B cell (primary cell): ENCODE results near the gene NIPAL3. TPM values are rescaled to one million over a fixed set of nuclear protein-coding genes. Genes with fewer than 3 reads are reported as not detected.

Source experiments
- ATAC-seq: fragments of 200-7000 bp; cut with Tn5 transposase; one replicate; pipeline ENCODE4 v1.10.0; 2021; ENCODE audit warnings: low read depth, mild to moderate bottlenecking, moderate number of reproducible peaks, moderate library complexity
- CTCF ChIA-PET: fragments of 350-600 bp; sonication (Branson Sonifier 250); formaldehyde crosslinking; loops from one replicate; lab custom pipeline; 2021; ENCODE audit warnings: antibody characterized with exemption, inconsistent platforms; lab: Charles Lee
- POLR2A ChIA-PET: fragments of 350-600 bp; sonication (Branson Sonifier 250); formaldehyde crosslinking; loops from one replicate; lab custom pipeline; 2021; ENCODE audit warnings: antibody characterized with exemption; lab: Charles Lee
- DNase-seq: peaks from one replicate; pipeline ENCODE4 v3.0.0; 2013
- H2AFZ ChIP-seq: 2 replicates; pipeline ENCODE4 v1.6.1; 2012; ENCODE audit warnings: mild to moderate bottlenecking, low read depth, low read length; ENCODE audit not compliant: insufficient read depth, poor library complexity, severe bottlenecking
- H3K27ac ChIP-seq, 2 donors: 1 replicate in 1 of 2; 2 replicates in 1 of 2; pipeline ENCODE4 v1.5.1; 2012 to 2013; ENCODE audit warnings: low read length in 2 of 2, mild to moderate bottlenecking in 2 of 2, moderate library complexity in 1 of 2
- H3K27me3 ChIP-seq, 4 experiments: fragments of 200-600 bp in 1 of 4; sonication (generic) in 1 of 4; replicated peaks in 1 of 4; 1 replicate in 2 of 4; 2 replicates in 2 of 4; pipeline versions ENCODE4 v1.6.1 to v1.7.0; 2013 to 2016; ENCODE audit warnings: low read length in 3 of 4, mild to moderate bottlenecking in 2 of 4, mixed read lengths in 1 of 4, moderate library complexity in 1 of 4; ENCODE audit not compliant: insufficient read depth in 4 of 4, control insufficient read depth in 3 of 4; ENCODE audit errors: control extremely low read depth in 1 of 4
- H3K36me3 ChIP-seq, 2 experiments: replicated peaks in 1 of 2; 1 replicate in 1 of 2; 2 replicates in 1 of 2; pipeline versions ENCODE4 v1.6.1 to v1.7.1; 2013; ENCODE audit warnings: low read length in 1 of 2; ENCODE audit not compliant: insufficient read depth in 2 of 2, control insufficient read depth in 1 of 2; ENCODE audit errors: control extremely low read depth in 1 of 2, extremely low read depth in 1 of 2
- H3K4me1 ChIP-seq, 2 donors: fragments of 200-600 bp in 1 of 2; sonication (generic) in 1 of 2; 1 replicate in 1 of 2; 2 replicates in 1 of 2; pipeline versions ENCODE4 v1.5.1 to v1.6.1; 2013 to 2017; ENCODE audit warnings: low read length in 2 of 2; ENCODE audit not compliant: control insufficient read depth in 2 of 2, insufficient read depth in 2 of 2
- H3K4me2 ChIP-seq: replicated peaks from 2 replicates; pipeline ENCODE3; 2012; ENCODE audit warnings: mild to moderate bottlenecking, low read depth, low read length; ENCODE audit not compliant: poor library complexity, severe bottlenecking
- H3K4me3 ChIP-seq, 5 experiments: fragments of 200-600 bp in 1 of 5; sonication (generic) in 1 of 5; 1 replicate in 3 of 5; 2 replicates in 2 of 5; pipeline versions ENCODE4 v1.5.1 to v1.7.0; 2011 to 2016; ENCODE audit warnings: low read length in 4 of 5, mild to moderate bottlenecking in 4 of 5, low read depth in 2 of 5, control low read depth in 1 of 5, moderate library complexity in 1 of 5; ENCODE audit not compliant: insufficient read depth in 1 of 5; ENCODE audit errors: control extremely low read depth in 1 of 5, extremely low read depth in 1 of 5
- H3K79me2 ChIP-seq: fragments of 200-600 bp; sonication (generic); one replicate; pipeline ENCODE4 v1.6.0; 2016; ENCODE audit warnings: low read length; ENCODE audit not compliant: control insufficient read depth, insufficient read depth
- H3K9ac ChIP-seq: fragments of 200-600 bp; sonication (generic); 2 replicates; pipeline ENCODE4 v1.6.1; 2017; ENCODE audit warnings: mild to moderate bottlenecking, low read length, moderate library complexity
- H3K9me3 ChIP-seq, 3 donors: one replicate each; pipeline versions ENCODE4 v1.6.1 to v1.7.1; 2013; ENCODE audit warnings: low read length in 2 of 3; ENCODE audit not compliant: control insufficient read depth in 2 of 3, insufficient read depth in 1 of 3; ENCODE audit errors: control extremely low read depth in 1 of 3
- H4K20me1 ChIP-seq: 2 replicates; pipeline ENCODE4 v1.6.0; 2012; ENCODE audit warnings: mild to moderate bottlenecking, low read length; ENCODE audit not compliant: insufficient read depth, control insufficient read depth, poor library complexity, severe bottlenecking
- H3K27ac Mint-ChIP-seq: one replicate; pipeline ENCODE4 v1.8.0; 2021; ENCODE audit warnings: mixed read lengths
- H3K27me3 Mint-ChIP-seq: one replicate; pipeline ENCODE4 v1.8.0; 2021; ENCODE audit warnings: mixed read lengths
- H3K4me1 Mint-ChIP-seq: one replicate; pipeline ENCODE4 v1.8.0; 2021; ENCODE audit warnings: mixed read lengths
- H3K4me3 Mint-ChIP-seq: one replicate; pipeline ENCODE4 v1.8.0; 2021; ENCODE audit warnings: mixed read lengths
- H3K9me3 Mint-ChIP-seq: one replicate; pipeline ENCODE4 v1.8.0; 2022; ENCODE audit warnings: mixed read lengths; ENCODE audit not compliant: insufficient read depth
- CTCF ChIP-seq: fragments of 200-600 bp; IDR thresholded peaks from one replicate; pipeline ENCODE4 v1.8.0; 2022; ENCODE audit warnings: antibody characterized with exemption, mild to moderate bottlenecking
- EZH2 ChIP-seq: IDR thresholded peaks from 2 replicates; pipeline ENCODE4 v1.6.1; 2012; ENCODE audit warnings: borderline replicate concordance, low read depth, mild to moderate bottlenecking, moderate library complexity, low read length; ENCODE audit not compliant: insufficient read depth, poor library complexity, severe bottlenecking
- WGBS: methylation state at CpG from one replicate; pipeline ENCODE4 v1.1.5; 2013; ENCODE audit warnings: missing lambda C conversion rate; ENCODE audit not compliant: insufficient coverage; 5-methylcytosine and 5-hydroxymethylcytosine counted together
- intact Hi-C: fragments of 100-400 bp; cut with micrococcal nuclease; formaldehyde crosslinking; loops from one replicate; pipeline ENCODE4 v1.10.0; 2022
- polyA plus RNA-seq: library from polyadenylated mRNA; depleted of rRNA; stranded (reverse); fragments of >200 nt; gene quantifications from 2 replicates; pipeline ENCODE4 v1.2.3, GENCODE V29; 2012
- total RNA-seq, 2 donors: library from RNA; stranded (reverse); fragments of 120-200 nt in 1 of 2; gene quantifications; 1 replicate in 1 of 2; 2 replicates in 1 of 2; pipeline versions ENCODE4 v1.2.3 to v1.2.4, GENCODE V29; 2013 to 2022

NIPAL3 gene
- total and polyA plus RNA-seq, 2 donors (not counting 1 experiment from before 2014, with no cell fraction given): 23.8 to 31.6 TPM

- Histone ChIP-seq H4K20me1 (no peaks in the 10 kb centered on the region), H3K4me3 (no peak overlapping the region), H3K79me2 (no peaks in the 10 kb centered on the region), H3K9me3 (no peaks in the 10 kb centered on the region), H2AFZ (no peak overlapping the region), H3K9ac (no peak overlapping the region), H3K4me2 (no peak overlapping the region), H3K27ac (no peak overlapping the region), H3K27me3 (no peaks in the 10 kb centered on the region), H3K36me3 (peaks cover 12 to 87% of the 10 kb centered on the region in 2 experiments), H3K4me1 (no peaks in the 10 kb centered on the region)
- TF ChIP-seq CTCF (no peak), EZH2 (no peak)
- no peak overlapping the region for H3K27ac Mint-ChIP-seq
- no peak for DNase-seq
- no peaks in the 10 kb centered on the region for H3K9me3 Mint-ChIP-seq
- 94% methylated on average over 4 of the region's 5 CpGs for WGBS
- ChIA-PET POLR2A (no interaction called here), CTCF (interaction anchor here (1.5 kb wide), 1 partner anchor 12 kb away, joined by 3 read pairs; no protein-coding TSS in a partner anchor)
- no peaks in the 10 kb centered on the region for H3K27me3 Mint-ChIP-seq
- no peak for ATAC-seq
- intact Hi-C loops: no loop called here
- no peak overlapping the region for H3K4me3 Mint-ChIP-seq
- no peaks in the 10 kb centered on the region for H3K4me1 Mint-ChIP-seq
Observed at GRCh38 chr1:24454673-24455072, 39.1 kb downstream of the NIPAL3 start.

- Histone ChIP-seq H3K27me3 (no peaks in the 10 kb centered on the region), H3K27ac (no peak overlapping the region), H3K4me3 (no peak overlapping the region), H3K4me1 (no peaks in the 10 kb centered on the region), H3K36me3 (peaks cover 9 to 87% of the 10 kb centered on the region in 2 experiments), H4K20me1 (no peaks in the 10 kb centered on the region), H3K79me2 (no peaks in the 10 kb centered on the region), H3K4me2 (no peak overlapping the region), H2AFZ (no peak overlapping the region), H3K9ac (no peak overlapping the region), H3K9me3 (no peaks in the 10 kb centered on the region)
- Mint-ChIP-seq H3K4me3 (no peak overlapping the region), H3K4me1 (no peaks in the 10 kb centered on the region), H3K27me3 (no peaks in the 10 kb centered on the region), H3K27ac (no peak overlapping the region), H3K9me3 (no peaks in the 10 kb centered on the region)
- ChIA-PET CTCF (no interaction called here), POLR2A (no interaction called here)
- intact Hi-C loops: no loop called here
- no peak for ATAC-seq
- no CpG with 5 or more reads among the region's 5 CpGs for WGBS
- DNase-seq: no peak
- TF ChIP-seq CTCF (no peak), EZH2 (no peak)
Observed at GRCh38 chr1:24455272-24455671, 39.7 kb downstream of the NIPAL3 start.
